A549 (cell line): ENCODE data around the gene SERINC5.

Experiments used
- RAD21 ChIP-seq, 2 experiments: fragments of >200 bp in 1 of 2; sonication (Bioruptor Twin) in 1 of 2; formaldehyde crosslinking in 1 of 2; IDR thresholded peaks in 1 of 2; conservative IDR thresholded peaks in 1 of 2; 2 replicates in 1 of 2; 3 replicates in 1 of 2; pipeline ENCODE4 v1.6.1; 2012 to 2018; ENCODE audit warnings: inconsistent platforms in 1 of 2
- TF ChIP-seq, protein P1 (sequence below): fragments of >200 bp; sonication (Bioruptor Twin); formaldehyde crosslinking; IDR thresholded peaks from 3 replicates; pipeline ENCODE4 v1.5.1; 2016

DNA sequence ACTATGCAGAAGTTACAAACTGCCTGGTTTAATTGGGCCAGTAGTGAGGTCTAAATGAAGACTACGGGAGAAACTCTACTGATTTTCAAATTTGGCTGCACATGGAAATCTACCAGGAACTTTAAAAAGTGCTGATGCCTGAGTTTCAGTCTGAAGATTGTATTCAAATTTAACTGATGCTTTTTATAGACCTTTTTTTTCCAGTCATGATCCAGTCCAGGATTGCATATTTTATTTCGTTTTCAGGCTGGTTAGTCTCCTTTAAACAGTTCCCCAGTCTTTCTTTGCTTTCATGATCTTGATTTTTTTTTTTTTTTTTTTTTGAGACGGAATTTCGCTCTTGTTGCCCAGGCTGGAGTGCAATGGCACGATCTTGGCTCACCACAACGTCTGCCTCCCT lies 40.3 kb upstream of the SERINC5 start:
- TF ChIP-seq, protein P1, sequence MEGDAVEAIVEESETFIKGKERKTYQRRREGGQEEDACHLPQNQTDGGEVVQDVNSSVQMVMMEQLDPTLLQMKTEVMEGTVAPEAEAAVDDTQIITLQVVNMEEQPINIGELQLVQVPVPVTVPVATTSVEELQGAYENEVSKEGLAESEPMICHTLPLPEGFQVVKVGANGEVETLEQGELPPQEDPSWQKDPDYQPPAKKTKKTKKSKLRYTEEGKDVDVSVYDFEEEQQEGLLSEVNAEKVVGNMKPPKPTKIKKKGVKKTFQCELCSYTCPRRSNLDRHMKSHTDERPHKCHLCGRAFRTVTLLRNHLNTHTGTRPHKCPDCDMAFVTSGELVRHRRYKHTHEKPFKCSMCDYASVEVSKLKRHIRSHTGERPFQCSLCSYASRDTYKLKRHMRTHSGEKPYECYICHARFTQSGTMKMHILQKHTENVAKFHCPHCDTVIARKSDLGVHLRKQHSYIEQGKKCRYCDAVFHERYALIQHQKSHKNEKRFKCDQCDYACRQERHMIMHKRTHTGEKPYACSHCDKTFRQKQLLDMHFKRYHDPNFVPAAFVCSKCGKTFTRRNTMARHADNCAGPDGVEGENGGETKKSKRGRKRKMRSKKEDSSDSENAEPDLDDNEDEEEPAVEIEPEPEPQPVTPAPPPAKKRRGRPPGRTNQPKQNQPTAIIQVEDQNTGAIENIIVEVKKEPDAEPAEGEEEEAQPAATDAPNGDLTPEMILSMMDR: no peak
- TF ChIP-seq RAD21 (conservative IDR thresholded peaks at IDR 0.05 in 1 of 2, IDR thresholded peaks at IDR 0.05 in 1 of 2): no peak
